T-helper 1 cell treated with Interleukin-12 subunit alpha and Interleukin-12 subunit beta and Interleukin-4 antibody, amounts not matched to agents 30 μg/mL and 1 μg/mL, for 36 hours (primary cell): ENCODE measurements around the gene AOX1.
"Not testable (repeated sequence)": the region's sequence is repeated elsewhere in the genome, so short reads cannot be mapped to it uniquely, and the experiment has no call there.

Source experiments
- H3K27ac Mint-ChIP-seq: one replicate; pipeline ENCODE4 v1.8.0; 2021; ENCODE audit warnings: mild to moderate bottlenecking, mixed read lengths
- H3K27me3 Mint-ChIP-seq: one replicate; pipeline ENCODE4 v1.8.0; 2021; ENCODE audit warnings: low read depth, mixed read lengths
- H3K36me3 Mint-ChIP-seq: one replicate; pipeline ENCODE4 v1.8.0; 2021; ENCODE audit warnings: low read depth, mixed read lengths
- H3K4me1 Mint-ChIP-seq: one replicate; pipeline ENCODE4 v1.8.0; 2021; ENCODE audit warnings: low read depth, mixed read lengths
- H3K4me3 Mint-ChIP-seq: one replicate; pipeline ENCODE4 v1.8.0; 2021; ENCODE audit warnings: mild to moderate bottlenecking, moderate library complexity, mixed read lengths
- H3K9me3 Mint-ChIP-seq: one replicate; pipeline ENCODE4 v1.8.0; 2021; ENCODE audit warnings: mixed read lengths

AOX1 gene

GRCh38 chr2:200703926-200704637 is 118.3 kb downstream of the AOX1 start:
- Mint-ChIP-seq H3K27ac (peak overlapping the region; percentile 81), H3K4me3 (no peak overlapping the region), H3K4me1 (peaks cover 29% of the 10 kb centered on the region), H3K27me3 (no peaks in the 10 kb centered on the region), H3K9me3 (no peaks in the 10 kb centered on the region), H3K36me3 (no peaks in the 10 kb centered on the region)

- Mint-ChIP-seq H3K9me3 (no peaks in the 10 kb centered on the region), H3K36me3 (no peaks in the 10 kb centered on the region), H3K4me1 (peaks cover 30% of the 10 kb centered on the region), H3K27me3 (no peaks in the 10 kb centered on the region), H3K27ac (no peak overlapping the region), H3K4me3 (no peak overlapping the region)
These were observed 119.7 kb downstream of the AOX1 start for GRCh38 chr2:200705305-200706041.

- Mint-ChIP-seq H3K4me1 (peaks cover 30% of the 10 kb centered on the region), H3K27me3 (no peaks in the 10 kb centered on the region), H3K9me3 (no peaks in the 10 kb centered on the region), H3K36me3 (peaks cover 2% of the 10 kb centered on the region), H3K27ac (no peak overlapping the region), H3K4me3 (no peak overlapping the region)
These were observed 123.1 kb downstream of the AOX1 start for GRCh38 chr2:200708943-200709342.

- H3K9me3 Mint-ChIP-seq = peaks cover 1% of the 10 kb centered on the region
- no peaks in the 10 kb centered on the region for H3K27me3 Mint-ChIP-seq
- H3K4me1 Mint-ChIP-seq = peaks cover 24% of the 10 kb centered on the region
- peaks cover 2% of the 10 kb centered on the region for H3K36me3 Mint-ChIP-seq
- H3K4me3 Mint-ChIP-seq = peak overlapping the region; percentile 79
- peak overlapping the region; percentile 100 for H3K27ac Mint-ChIP-seq
These were observed 127.3 kb downstream of the AOX1 start for GRCh38 chr2:200713003-200713703.

DNA sequence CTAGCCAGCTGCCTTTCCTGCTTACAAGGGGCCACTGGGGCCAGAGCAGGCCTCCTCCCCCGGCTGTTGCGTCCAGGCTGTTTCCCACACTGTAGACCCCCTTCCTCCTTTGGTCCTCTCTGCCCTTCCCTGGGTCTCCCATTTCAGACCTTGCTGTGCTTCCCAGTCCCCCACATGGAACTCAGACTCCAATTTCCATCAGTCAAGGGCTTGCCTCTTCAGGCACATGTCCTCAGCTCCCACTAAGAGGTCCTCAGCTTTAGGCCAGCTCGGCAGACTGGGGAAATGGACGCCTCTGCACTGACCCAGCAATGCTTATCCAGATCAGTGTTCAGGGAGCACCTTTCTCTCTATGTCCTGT is 127.9 kb downstream of the AOX1 start:
- Mint-ChIP-seq H3K27me3 (no peaks in the 10 kb centered on the region), H3K4me3 (peak overlapping the region; percentile 79), H3K9me3 (peaks cover 6% of the 10 kb centered on the region), H3K4me1 (peaks cover 24% of the 10 kb centered on the region), H3K27ac (peak overlapping the region; percentile 100), H3K36me3 (peaks cover 2% of the 10 kb centered on the region)

- not testable (repeated sequence) for H3K27me3 Mint-ChIP-seq, H3K4me3 Mint-ChIP-seq, H3K36me3 Mint-ChIP-seq, H3K27ac Mint-ChIP-seq
- Mint-ChIP-seq H3K4me1 (peaks cover 23% of the 10 kb centered on the region), H3K9me3 (peaks cover 13% of the 10 kb centered on the region)
These were observed 129.2 kb downstream of the AOX1 start for GRCh38 chr2:200715014-200715413.

DNA sequence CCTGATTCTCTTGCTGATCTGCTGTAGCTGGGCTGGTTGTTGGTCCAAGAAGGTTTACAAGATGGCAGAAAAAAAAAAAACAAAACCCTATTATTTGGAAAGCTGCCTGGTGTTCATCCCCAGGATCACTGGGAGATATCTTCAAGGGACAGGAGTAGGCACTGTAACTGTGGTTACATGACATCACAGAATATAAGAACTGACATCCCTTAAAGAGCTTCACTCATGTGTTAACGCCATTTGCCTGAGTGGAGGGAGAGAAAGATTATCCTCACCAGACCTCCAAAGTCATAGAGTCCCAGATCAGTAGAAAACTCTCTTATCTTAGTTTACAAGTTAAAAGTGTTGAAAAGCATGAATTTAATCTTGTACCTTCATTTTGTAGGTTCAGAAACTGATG is 130.6 kb downstream of the AOX1 start:
- peaks cover 13% of the 10 kb centered on the region for H3K27me3 Mint-ChIP-seq
- peaks cover 5% of the 10 kb centered on the region for H3K36me3 Mint-ChIP-seq
- peaks cover 20% of the 10 kb centered on the region for H3K9me3 Mint-ChIP-seq
- H3K4me1 Mint-ChIP-seq = peaks cover 22% of the 10 kb centered on the region
- H3K4me3 Mint-ChIP-seq = no peak overlapping the region
- H3K27ac Mint-ChIP-seq = no peak overlapping the region
